Measurements from ENCODE around the gene KCNE2. TPM values are rescaled to one million over a fixed set of nuclear protein-coding genes. Genes with fewer than 3 reads are reported as not detected.
"Not testable (repeated sequence)": the region's sequence is repeated elsewhere in the genome, so short reads cannot be mapped to it uniquely, and the experiment has no call there.

Gene KCNE2
- total and polyA plus RNA-seq, 8 donors: not detected

- H3K27me3 ChIP-seq: no peaks in the 10 kb centered on the region
- ATAC-seq (no peak), DNase-seq (no peak), FAIRE-seq (no peak)
- H3K9me3 ChIP-seq: no peaks in the 10 kb centered on the region
- no peak for TF ChIP-seq CTCF (IDR thresholded peaks at IDR 0.05)
- intact Hi-C loops (cut with DNase I): no loop called here
- 17 to 31% methylated on average over 1 of the region's 1 CpG for WGBS, 2 donors
- H3K36me3 ChIP-seq: no peaks in the 10 kb centered on the region
- no peak overlapping the region for H3K4me3 ChIP-seq
- H3K4me1 ChIP-seq: no peaks in the 10 kb centered on the region
- no peak overlapping the region for H3K27ac ChIP-seq
Observed at GRCh38 chr21:34369741-34370140, 5.9 kb downstream of the KCNE2 start.

GRCh38 chr21:34372321-34372720, 8.5 kb downstream of the KCNE2 start:
- intact Hi-C loops (cut with DNase I): no loop called here
- no peak for FAIRE-seq
- H3K4me1 ChIP-seq: no peaks in the 10 kb centered on the region
- no peak for TF ChIP-seq CTCF (IDR thresholded peaks at IDR 0.05)
- H3K4me3 ChIP-seq: no peak overlapping the region
- H3K9me3 ChIP-seq: no peaks in the 10 kb centered on the region
- H3K36me3 ChIP-seq: no peaks in the 10 kb centered on the region
- no peaks in the 10 kb centered on the region for H3K27me3 ChIP-seq
- no peak for ATAC-seq
- H3K27ac ChIP-seq: no peak overlapping the region
- peak in 2 of 6 donors; percentile 3 to 12 for DNase-seq
- 75 to 81% methylated on average over 5 of the region's 5 CpGs for WGBS, 2 donors

GRCh38 chr21:34374462-34374861, 10.7 kb downstream of the KCNE2 start:
- H3K9me3 ChIP-seq; H3K36me3 ChIP-seq; H3K27me3 ChIP-seq; H3K4me3 ChIP-seq; DNase-seq; FAIRE-seq; H3K27ac ChIP-seq; H3K4me1 ChIP-seq; intact Hi-C loops (cut with DNase I): not testable (repeated sequence)
- ATAC-seq: peak in 1 of 4 donors; percentile 6
- no CpG with 5 or more reads among the region's 8 CpGs for WGBS, 2 donors

GRCh38 chr21:34374940-34375618, 11.3 kb downstream of the KCNE2 start, which contains the start of gene SMIM11:
SMIM11 (plus strand) TSS chr21:34375507; CDS start chr21:34379505, 3,998 bp downstream.
- H3K36me3 ChIP-seq; H3K27me3 ChIP-seq; DNase-seq; H3K4me3 ChIP-seq; H3K4me1 ChIP-seq; intact Hi-C loops (cut with DNase I); FAIRE-seq; H3K27ac ChIP-seq; H3K9me3 ChIP-seq: not testable (repeated sequence)
- ATAC-seq: peak; percentile 97 to 99 (median 98)
- no CpG with 5 or more reads among the region's 49 CpGs for WGBS, 2 donors

GRCh38 chr21:34375619-34375972, 11.8 kb downstream of the KCNE2 start:
- intact Hi-C loops (cut with DNase I); H3K27ac ChIP-seq; FAIRE-seq; H3K4me3 ChIP-seq; H3K4me1 ChIP-seq; DNase-seq; H3K36me3 ChIP-seq; H3K9me3 ChIP-seq; H3K27me3 ChIP-seq: not testable (repeated sequence)
- peak; percentile 68 to 81 (median 74) for ATAC-seq
- WGBS, 2 donors: no CpG with 5 or more reads among the region's 33 CpGs

GRCh38 chr21:34383138-34383537, 19.3 kb downstream of the KCNE2 start:
- intact Hi-C loops (cut with DNase I); H3K4me1 ChIP-seq; H3K27ac ChIP-seq; ATAC-seq; DNase-seq; H3K4me3 ChIP-seq; H3K27me3 ChIP-seq; FAIRE-seq; H3K36me3 ChIP-seq; H3K9me3 ChIP-seq: not testable (repeated sequence)
- no CpG with 5 or more reads among the region's 2 CpGs for WGBS, 2 donors

- H3K4me1 ChIP-seq; H3K36me3 ChIP-seq; DNase-seq; FAIRE-seq; H3K4me3 ChIP-seq; H3K9me3 ChIP-seq; H3K27ac ChIP-seq; H3K27me3 ChIP-seq; intact Hi-C loops (cut with DNase I); ATAC-seq: not testable (repeated sequence)
- WGBS, 2 donors: no CpG with 5 or more reads among the region's 14 CpGs
Observed at GRCh38 chr21:34383724-34384415, 20.1 kb downstream of the KCNE2 start.

GRCh38 chr21:34400522-34400921, 36.7 kb downstream of the KCNE2 start:
- DNase-seq; H3K27me3 ChIP-seq; H3K27ac ChIP-seq; H3K4me1 ChIP-seq; intact Hi-C loops (cut with DNase I); ATAC-seq; FAIRE-seq; H3K36me3 ChIP-seq; H3K4me3 ChIP-seq; H3K9me3 ChIP-seq: not testable (repeated sequence)
- WGBS, 2 donors: no CpG with 5 or more reads among the region's 5 CpGs

GRCh38 chr21:34404742-34405141, 40.9 kb downstream of the KCNE2 start:
- H3K4me3 ChIP-seq, H3K27me3 ChIP-seq: not testable (repeated sequence)

GRCh38 chr21:34405686-34406085, 41.9 kb downstream of the KCNE2 start:
- FAIRE-seq; H3K36me3 ChIP-seq; intact Hi-C loops (cut with DNase I); H3K4me3 ChIP-seq; H3K27me3 ChIP-seq; H3K9me3 ChIP-seq; ATAC-seq; H3K4me1 ChIP-seq; DNase-seq; H3K27ac ChIP-seq: not testable (repeated sequence)
- no CpG with 5 or more reads among the region's 2 CpGs for WGBS, 2 donors

More at GRCh38 chr21:34404742-34405141, 40.9 kb downstream of the KCNE2 start:
- WGBS, 2 donors: no CpG with 5 or more reads among the region's 5 CpGs
- H3K9me3 ChIP-seq; ATAC-seq; H3K27ac ChIP-seq; DNase-seq; H3K4me1 ChIP-seq; H3K36me3 ChIP-seq; FAIRE-seq; intact Hi-C loops (cut with DNase I): not testable (repeated sequence)
